ENCODE results near the gene TMEM220.

DNA sequence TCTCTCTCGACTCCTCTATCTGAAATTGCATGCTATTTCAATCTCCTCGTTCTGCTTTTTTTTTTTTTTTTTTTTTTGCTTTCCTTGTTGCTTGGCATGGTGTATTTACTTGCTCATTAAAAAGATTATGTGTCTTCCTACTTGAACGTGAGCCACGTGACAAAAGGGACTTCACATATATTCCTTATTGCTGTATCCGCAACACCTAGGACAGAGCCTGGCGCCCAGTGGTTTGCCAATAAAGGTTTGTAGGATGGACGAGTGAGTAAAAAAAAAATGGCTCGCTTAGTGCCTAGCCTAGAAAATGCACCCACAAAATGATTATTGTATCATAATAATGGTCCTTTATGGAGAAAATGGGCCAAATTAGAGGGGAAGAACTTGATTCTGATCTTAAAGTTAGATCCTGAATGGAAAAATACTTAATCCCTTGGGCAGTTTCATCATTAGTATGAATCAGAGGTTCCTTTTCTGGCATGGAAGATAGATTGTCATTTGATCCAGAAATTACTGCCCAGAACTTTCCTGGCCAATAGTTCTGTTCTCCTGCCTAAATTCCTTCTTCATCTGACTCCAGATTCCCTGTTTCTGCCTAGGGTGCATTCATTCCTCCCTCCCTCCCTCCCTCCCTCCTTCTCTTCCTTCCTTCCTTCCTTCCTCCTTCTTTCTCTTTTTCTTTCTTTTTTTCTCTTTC lies 13.6 kb upstream of the TMEM220 start:
- TF ChIP-seq, protein P1, sequence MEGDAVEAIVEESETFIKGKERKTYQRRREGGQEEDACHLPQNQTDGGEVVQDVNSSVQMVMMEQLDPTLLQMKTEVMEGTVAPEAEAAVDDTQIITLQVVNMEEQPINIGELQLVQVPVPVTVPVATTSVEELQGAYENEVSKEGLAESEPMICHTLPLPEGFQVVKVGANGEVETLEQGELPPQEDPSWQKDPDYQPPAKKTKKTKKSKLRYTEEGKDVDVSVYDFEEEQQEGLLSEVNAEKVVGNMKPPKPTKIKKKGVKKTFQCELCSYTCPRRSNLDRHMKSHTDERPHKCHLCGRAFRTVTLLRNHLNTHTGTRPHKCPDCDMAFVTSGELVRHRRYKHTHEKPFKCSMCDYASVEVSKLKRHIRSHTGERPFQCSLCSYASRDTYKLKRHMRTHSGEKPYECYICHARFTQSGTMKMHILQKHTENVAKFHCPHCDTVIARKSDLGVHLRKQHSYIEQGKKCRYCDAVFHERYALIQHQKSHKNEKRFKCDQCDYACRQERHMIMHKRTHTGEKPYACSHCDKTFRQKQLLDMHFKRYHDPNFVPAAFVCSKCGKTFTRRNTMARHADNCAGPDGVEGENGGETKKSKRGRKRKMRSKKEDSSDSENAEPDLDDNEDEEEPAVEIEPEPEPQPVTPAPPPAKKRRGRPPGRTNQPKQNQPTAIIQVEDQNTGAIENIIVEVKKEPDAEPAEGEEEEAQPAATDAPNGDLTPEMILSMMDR (IDR thresholded peaks at IDR 0.05; ENCODE audit: poor library complexity): no peak
- TF ChIP-seq EZH2 (IDR thresholded peaks at IDR 0.05; ENCODE audit: borderline replicate concordance) (no peak), EZH2phosphoT487 (IDR thresholded peaks at IDR 0.05; ENCODE audit: low read depth, severe bottlenecking, unreplicated experiment) (no peak)

Data from hepatocyte (in vitro differentiated cells).